Ascending aorta (tissue), 2 donors: ENCODE results near the gene C4A. TPM values are rescaled to one million over a fixed set of nuclear protein-coding genes. Genes with fewer than 3 reads are reported as not detected.
"Not testable (repeated sequence)": the region's sequence is repeated elsewhere in the genome, so short reads cannot be mapped to it uniquely, and the experiment has no call there.

Experiments used
- DNase-seq, 2 donors: peaks; one replicate each; pipeline ENCODE4 v3.0.0-alpha.2; 2019; ENCODE audit warnings: low spot score in 2 of 2
- H3K27ac ChIP-seq, 2 donors: fragments of 200-600 bp; sonication (generic); one replicate each; pipeline ENCODE4 v1.5.1; 2016 to 2017; ENCODE audit warnings: mild to moderate bottlenecking in 1 of 2
- H3K27me3 ChIP-seq: fragments of 200-600 bp; sonication (generic); one replicate; pipeline ENCODE4 v1.5.1; 2017
- H3K36me3 ChIP-seq, 2 donors: fragments of 200-600 bp; sonication (generic); one replicate each; pipeline ENCODE4 v1.5.1; 2016
- H3K4me1 ChIP-seq, 2 donors: fragments of 200-600 bp; sonication (generic); one replicate each; pipeline ENCODE4 v1.5.1; 2016 to 2017; ENCODE audit warnings: mild to moderate bottlenecking in 1 of 2
- H3K4me3 ChIP-seq, 2 donors: fragments of 200-600 bp; sonication (generic); one replicate each; pipeline ENCODE4 v1.5.1; 2016 to 2017; ENCODE audit warnings: mild to moderate bottlenecking in 1 of 2
- H3K9me3 ChIP-seq, 2 donors: fragments of 200-600 bp; sonication (generic); one replicate each; pipeline ENCODE4 v1.5.1; 2016
- intact Hi-C: fragments of 100-400 bp; cut with DNase I; formaldehyde crosslinking; loops from one replicate; pipeline ENCODE4 v1.15.1; 2023
- total RNA-seq: library from RNA; depleted of rRNA; stranded (reverse); fragments of >200 nt; gene quantifications from one replicate; pipeline ENCODE4 v1.1.0, GENCODE V29; 2016

Gene C4A
- total RNA-seq, 1 donor from 2014 or later, result 147 TPM

DNA sequence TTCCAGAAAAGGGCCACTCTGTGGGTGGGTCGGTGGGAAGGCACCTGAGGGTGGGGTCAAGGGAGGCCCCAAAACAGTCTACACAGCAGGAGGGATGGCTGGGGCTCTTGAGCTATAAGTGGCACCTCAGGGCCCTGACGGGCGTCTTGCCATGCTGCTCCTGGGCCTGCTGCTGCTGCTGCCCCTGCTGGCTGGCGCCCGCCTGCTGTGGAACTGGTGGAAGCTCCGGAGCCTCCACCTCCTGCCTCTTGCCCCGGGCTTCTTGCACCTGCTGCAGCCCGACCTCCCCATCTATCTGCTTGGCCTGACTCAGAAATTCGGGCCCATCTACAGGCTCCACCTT lies 23.7 kb downstream of the C4A start:
- not testable (repeated sequence) for DNase-seq, H3K4me3 ChIP-seq, H3K27ac ChIP-seq

DNA sequence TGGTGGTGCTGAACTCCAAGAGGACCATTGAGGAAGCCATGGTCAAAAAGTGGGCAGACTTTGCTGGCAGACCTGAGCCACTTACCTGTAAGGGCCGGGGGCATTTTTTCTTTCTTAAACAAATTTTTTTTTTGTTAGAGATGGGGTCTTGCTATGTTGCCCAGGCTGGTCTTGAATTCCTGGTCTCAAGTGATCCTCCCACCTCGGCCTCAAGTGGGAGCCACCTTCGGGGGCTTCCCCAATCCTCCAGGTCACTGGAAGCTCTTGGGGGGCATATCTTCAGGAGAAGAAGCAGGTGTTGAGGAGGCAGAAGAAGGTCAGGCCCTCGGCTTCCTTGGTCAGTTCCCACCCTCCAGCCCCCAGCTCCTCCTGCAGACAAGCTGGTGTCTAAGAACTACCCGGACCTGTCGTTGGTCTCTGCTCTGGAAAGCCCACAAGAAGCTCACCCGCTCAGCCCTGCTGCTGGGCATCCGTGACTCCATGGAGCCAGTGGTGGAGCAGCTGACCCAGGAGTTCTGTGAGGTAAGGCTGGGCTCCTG lies 24.2 kb downstream of the C4A start:
- H3K4me3 ChIP-seq, H3K27ac ChIP-seq, H3K9me3 ChIP-seq, H3K4me1 ChIP-seq, H3K36me3 ChIP-seq, intact Hi-C loops, H3K27me3 ChIP-seq: not testable (repeated sequence)
- DNase-seq, result peak in 1 of 2 donors; percentile 15

More for the DNA sequence above, 23.7 kb downstream of the C4A start:
- H3K4me1 ChIP-seq, H3K9me3 ChIP-seq, H3K27me3 ChIP-seq, intact Hi-C loops, H3K36me3 ChIP-seq: not testable (repeated sequence)

DNA sequence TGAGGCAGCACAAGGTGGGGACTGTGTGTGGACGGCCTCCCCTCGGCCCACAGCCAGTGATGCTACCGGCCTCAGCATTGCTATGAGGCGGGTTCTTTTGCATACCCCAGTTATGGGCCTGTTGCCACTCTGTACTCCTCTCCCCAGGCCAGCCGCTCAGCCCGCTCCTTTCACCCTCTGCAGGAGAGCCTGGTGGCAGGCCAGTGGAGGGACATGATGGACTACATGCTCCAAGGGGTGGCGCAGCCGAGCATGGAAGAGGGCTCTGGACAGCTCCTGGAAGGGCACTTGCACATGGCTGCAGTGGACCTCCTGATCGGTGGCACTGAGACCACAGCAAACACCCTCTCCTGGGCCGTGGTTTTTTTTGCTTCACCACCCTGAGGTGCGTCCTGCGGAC lies 25.2 kb downstream of the C4A start:
- intact Hi-C loops, H3K9me3 ChIP-seq, H3K4me1 ChIP-seq, H3K27me3 ChIP-seq, H3K36me3 ChIP-seq, H3K4me3 ChIP-seq, H3K27ac ChIP-seq: not testable (repeated sequence)
- DNase-seq, result peak in 1 of 2 donors; percentile 55

DNA sequence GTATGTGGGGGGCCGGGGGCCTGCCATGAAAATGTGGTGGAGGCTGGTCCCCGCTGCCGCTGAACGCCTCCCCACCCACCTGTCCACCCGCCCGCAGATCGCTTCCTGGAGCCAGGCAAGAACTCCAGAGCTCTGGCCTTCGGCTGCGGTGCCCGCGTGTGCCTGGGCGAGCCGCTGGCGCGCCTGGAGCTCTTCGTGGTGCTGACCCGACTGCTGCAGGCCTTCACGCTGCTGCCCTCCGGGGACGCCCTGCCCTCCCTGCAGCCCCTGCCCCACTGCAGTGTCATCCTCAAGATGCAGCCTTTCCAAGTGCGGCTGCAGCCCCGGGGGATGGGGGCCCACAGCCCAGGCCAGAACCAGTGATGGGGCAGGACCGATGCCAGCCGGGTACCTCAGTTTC lies 26.2 kb downstream of the C4A start:
- intact Hi-C loops, DNase-seq: not testable (repeated sequence)

DNA sequence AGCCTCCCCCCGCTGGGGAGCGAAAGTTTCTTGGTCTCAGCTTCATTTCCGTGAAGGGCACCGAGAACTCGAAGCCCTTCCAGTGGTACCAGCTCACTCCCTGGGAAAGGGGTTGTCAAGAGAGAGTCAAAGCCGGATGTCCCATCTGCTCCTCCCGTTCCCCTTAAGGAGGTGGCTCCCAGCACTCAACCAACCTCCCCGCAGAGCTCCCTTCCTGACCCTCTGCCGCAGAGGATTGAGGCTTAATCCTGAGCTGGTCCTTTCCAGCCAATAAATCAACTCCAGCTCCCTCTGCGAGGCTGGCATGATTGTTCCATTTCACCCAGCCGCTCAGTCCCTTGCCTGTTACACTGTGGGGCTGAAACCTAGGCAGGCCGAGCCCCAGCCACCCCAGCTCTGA lies 26.8 kb downstream of the C4A start:
- H3K27ac ChIP-seq, H3K4me3 ChIP-seq, H3K27me3 ChIP-seq, DNase-seq, H3K36me3 ChIP-seq, intact Hi-C loops, H3K9me3 ChIP-seq, H3K4me1 ChIP-seq: not testable (repeated sequence)

More for the DNA sequence above, 26.2 kb downstream of the C4A start:
- not testable (repeated sequence) for H3K4me1 ChIP-seq, H3K4me3 ChIP-seq, H3K27ac ChIP-seq, H3K27me3 ChIP-seq, H3K36me3 ChIP-seq, H3K9me3 ChIP-seq

DNA sequence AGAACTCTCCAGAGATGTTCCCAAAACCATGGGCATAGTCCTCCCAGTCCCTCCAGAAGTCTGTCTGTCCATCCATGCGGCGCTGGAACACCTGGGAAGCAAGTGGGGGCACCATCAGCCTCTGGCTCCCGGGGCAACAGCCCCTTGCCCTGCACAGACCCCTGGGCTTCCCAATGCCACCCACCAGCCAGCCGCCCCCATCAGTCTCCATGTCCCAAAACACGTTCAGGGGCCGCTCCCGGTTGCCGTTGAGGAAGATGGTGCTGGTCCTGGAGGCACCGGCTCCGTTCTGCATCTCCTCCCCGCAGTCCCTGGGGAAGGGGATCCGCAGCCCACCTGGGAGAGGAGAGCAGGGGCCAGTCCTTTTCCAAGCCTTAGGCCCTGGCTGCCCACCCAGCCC lies 27.7 kb downstream of the C4A start:
- H3K4me3 ChIP-seq, H3K27ac ChIP-seq, intact Hi-C loops: not testable (repeated sequence)

DNA sequence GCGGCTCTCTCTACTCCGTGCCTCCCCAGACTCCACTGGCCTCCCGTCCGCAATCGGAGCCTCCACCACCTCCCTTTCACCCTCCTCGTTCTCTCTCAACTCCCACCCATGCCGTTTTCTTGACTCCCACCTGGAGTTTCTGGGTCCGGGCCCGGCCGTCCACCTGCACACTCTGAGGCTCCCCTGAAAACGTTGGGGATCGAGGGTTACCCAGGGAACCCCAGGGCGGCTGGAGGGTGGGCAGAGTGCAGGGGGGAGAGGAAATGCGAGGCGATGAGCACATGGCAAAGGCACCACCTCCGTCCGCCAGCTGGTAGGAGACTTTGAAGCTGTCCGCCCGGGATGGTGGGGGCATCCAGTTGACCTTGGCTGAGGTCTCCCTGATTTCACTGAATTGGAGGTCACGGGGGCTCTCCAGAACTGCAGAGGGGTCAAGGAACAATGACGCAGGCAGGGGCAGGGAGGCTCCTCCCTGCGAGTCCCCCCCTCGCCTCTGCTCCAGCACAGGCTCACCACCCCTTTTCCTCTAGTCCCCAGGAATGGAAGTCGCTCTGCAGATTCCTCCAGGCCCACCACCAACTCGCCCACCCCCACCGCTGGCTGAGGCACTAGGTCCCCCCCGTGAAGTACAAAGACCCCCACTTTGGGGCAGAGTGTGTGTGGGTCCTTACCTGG lies 29.1 kb downstream of the C4A start:
- H3K4me1 ChIP-seq, H3K4me3 ChIP-seq, H3K27ac ChIP-seq, H3K36me3 ChIP-seq, H3K9me3 ChIP-seq, intact Hi-C loops, H3K27me3 ChIP-seq: not testable (repeated sequence)
- peak in 1 of 2 donors; percentile 34 for DNase-seq

More for the DNA sequence above, 27.7 kb downstream of the C4A start:
- H3K36me3 ChIP-seq, H3K9me3 ChIP-seq, H3K4me1 ChIP-seq, DNase-seq, H3K27me3 ChIP-seq: not testable (repeated sequence)

DNA sequence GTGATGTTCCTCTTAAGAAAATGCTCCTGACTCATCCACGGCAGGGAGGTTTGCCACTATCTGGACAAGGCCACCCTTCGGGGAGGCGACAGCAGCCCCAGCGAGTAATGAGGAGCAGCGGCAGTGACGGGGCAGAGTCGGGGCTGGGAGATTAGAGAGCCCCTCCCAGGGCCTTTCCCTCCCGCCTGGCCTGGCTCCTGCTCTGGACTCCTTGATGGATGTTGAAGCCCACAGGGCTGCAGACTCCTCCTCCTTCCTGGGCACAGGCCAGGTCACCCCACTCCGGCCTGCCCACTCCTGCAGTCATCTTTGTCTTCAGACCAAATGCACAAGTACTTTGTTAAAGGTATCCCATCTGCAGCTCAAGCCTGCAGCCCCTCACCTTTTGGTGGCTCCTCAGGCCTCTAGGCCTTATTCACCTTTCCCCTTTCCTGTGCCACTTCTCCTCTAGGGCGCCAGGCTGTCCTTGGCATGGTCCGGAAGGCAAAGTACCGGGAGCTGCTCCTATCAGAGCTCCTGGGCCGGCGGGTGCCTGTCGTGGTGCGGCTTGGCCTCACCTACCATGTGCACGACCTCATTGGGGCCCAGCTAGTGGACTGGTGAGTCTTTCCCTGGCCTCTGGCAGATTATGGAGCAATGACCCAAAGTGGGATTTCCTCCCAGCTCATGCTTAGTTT lies 31.2 kb downstream of the C4A start:
- DNase-seq, result peak in 1 of 2 donors; percentile 57
- H3K27me3 ChIP-seq, H3K4me1 ChIP-seq, intact Hi-C loops, H3K4me3 ChIP-seq, H3K36me3 ChIP-seq, H3K9me3 ChIP-seq, H3K27ac ChIP-seq: not testable (repeated sequence)

DNA sequence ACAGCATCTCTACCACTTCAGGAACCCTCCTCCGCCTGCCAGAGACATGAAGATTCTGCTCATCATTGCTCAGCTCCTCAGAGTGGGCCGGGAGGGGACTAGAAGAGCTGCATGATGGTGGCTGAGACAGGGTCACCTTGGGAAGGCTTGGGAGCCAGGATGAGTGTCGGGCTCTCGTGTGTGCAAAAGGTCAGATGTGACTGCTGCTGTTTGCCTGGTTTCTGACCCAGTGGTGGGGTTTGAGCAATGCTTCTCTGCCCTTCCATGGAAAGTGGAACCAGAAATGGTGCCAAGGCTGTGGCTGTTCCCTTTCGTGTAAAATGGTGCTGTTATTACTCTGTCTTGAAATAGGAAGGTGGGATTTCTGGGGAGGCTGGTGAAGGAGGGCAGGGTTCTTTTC lies 31.9 kb downstream of the C4A start:
- H3K27ac ChIP-seq, result not testable (repeated sequence)

DNA sequence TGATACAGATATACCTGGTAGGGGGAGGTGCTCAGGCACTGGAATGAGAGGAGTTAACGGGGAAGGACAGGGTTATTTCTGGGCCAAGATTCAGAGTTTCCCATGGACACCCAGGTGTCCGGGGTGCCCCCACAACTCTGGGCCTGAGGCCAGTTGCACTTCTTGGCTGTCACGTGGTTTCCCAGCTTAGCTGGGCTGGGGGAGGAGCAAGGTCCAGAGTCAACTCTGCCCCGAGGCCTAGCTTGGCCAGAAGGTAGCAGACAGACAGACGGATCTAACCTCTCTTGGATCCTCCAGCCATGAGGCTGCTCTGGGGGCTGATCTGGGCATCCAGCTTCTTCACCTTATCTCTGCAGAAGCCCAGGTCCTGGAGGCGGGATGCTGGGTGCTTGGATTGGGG lies 32.7 kb downstream of the C4A start, which contains the start of gene C4B:
Gene C4B (plus strand): TSS at position 249 of the 400 bp plus-strand sequence. CDS start 51 bp downstream, at position 300.
- H3K9me3 ChIP-seq, intact Hi-C loops, DNase-seq: not testable (repeated sequence)

More for the DNA sequence above, 31.9 kb downstream of the C4A start:
- H3K9me3 ChIP-seq, H3K4me3 ChIP-seq, H3K4me1 ChIP-seq, intact Hi-C loops, H3K27me3 ChIP-seq, DNase-seq, H3K36me3 ChIP-seq: not testable (repeated sequence)

DNA sequence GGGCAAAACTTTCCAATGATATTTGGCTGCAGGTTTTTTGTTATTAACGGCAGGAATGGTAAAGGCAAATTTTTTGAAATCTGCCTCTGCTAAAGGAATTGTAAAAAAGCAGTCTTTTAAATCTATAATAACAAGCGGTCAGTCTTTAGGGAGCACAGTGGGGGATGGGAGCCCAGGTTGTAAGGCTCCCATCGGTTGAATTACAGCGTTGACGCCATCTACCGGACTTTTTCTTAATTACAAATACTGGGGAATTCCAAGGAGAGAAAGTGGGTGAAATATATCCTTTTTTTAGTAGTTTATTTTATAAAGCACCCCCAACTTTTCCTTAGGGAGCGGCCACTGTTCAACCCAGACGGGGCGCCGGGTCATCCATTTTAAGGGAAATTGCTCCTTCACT lies 40.2 kb downstream of the C4A start:
- H3K4me1 ChIP-seq, H3K27ac ChIP-seq, H3K27me3 ChIP-seq, H3K36me3 ChIP-seq, H3K9me3 ChIP-seq, intact Hi-C loops, H3K4me3 ChIP-seq, DNase-seq: not testable (repeated sequence)

More for the DNA sequence above, 32.7 kb downstream of the C4A start, which contains the start of gene C4B:
- H3K4me1 ChIP-seq, H3K27me3 ChIP-seq, H3K4me3 ChIP-seq, H3K36me3 ChIP-seq, H3K27ac ChIP-seq: not testable (repeated sequence)

DNA sequence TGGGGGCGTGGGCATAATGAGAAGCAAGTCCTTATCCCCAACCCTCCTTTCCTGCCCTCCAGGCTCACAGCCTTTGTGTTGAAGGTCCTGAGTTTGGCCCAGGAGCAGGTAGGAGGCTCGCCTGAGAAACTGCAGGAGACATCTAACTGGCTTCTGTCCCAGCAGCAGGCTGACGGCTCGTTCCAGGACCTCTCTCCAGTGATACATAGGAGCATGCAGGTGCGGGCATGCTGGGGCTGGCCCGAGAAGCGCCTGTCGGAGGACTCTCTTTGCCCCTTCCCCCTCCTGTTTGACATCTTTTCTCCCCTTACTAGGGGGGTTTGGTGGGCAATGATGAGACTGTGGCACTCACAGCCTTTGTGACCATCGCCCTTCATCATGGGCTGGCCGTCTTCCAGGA lies 46.8 kb downstream of the C4A start:
- H3K4me1 ChIP-seq, intact Hi-C loops, H3K4me3 ChIP-seq, H3K36me3 ChIP-seq, H3K27ac ChIP-seq, H3K27me3 ChIP-seq, H3K9me3 ChIP-seq: not testable (repeated sequence)
- DNase-seq, result peak in 1 of 2 donors; percentile 13

DNA sequence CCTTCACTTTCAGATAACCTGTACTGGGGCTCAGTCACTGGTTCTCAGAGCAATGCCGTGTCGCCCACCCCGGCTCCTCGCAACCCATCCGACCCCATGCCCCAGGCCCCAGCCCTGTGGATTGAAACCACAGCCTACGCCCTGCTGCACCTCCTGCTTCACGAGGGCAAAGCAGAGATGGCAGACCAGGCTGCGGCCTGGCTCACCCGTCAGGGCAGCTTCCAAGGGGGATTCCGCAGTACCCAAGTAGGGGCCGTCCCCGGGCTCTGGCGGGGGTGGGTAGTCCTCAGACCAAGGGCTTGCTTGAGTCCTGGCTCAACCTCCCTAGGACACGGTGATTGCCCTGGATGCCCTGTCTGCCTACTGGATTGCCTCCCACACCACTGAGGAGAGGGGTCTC lies 47.7 kb downstream of the C4A start:
- H3K9me3 ChIP-seq, H3K4me1 ChIP-seq, H3K27ac ChIP-seq, H3K36me3 ChIP-seq, H3K4me3 ChIP-seq, H3K27me3 ChIP-seq, intact Hi-C loops: not testable (repeated sequence)
- DNase-seq, result peak in 1 of 2 donors; percentile 27

DNA sequence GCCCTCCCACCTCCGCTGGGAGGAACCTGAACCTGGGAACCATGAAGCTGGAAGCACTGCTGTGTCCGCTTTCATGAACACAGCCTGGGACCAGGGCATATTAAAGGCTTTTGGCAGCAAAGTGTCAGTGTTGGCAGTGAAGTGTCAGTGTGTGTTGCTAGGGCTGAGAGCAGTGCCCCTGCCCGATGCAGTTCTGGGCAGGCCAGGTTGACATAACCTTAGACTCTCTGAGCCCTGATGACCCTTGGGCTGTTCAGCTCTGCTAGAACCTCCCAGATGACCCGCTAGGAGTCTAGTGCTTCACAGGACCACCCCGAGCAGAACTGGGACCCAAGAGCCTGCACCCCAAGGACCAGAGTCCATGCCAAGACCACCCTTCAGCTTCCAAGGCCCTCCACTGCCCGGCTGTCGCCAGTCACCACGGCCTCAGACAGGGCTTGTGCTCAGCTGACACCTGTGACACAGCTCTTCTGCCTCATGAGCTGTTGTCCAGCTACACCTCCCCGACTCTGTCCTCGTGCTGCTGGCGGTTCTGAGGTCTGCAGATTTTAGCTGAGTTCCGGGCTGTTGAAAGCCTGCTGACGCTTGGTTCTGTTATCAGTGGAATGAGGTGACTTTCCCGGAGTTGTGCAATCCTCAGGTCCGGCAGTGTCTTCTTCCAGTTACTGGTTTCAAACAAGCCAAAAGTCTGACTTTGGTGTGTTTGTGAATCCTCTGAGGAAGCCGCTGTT lies 53.6 kb downstream of the C4A start:
- H3K4me1 ChIP-seq, H3K9me3 ChIP-seq, H3K27ac ChIP-seq, H3K27me3 ChIP-seq, intact Hi-C loops, H3K4me3 ChIP-seq, H3K36me3 ChIP-seq, DNase-seq: not testable (repeated sequence)
